GM11168 (cell line): ENCODE data around the gene PTGR3.

Experiments
- in situ Hi-C: fragments of 300-500 bp; cut with MboI; formaldehyde crosslinking; loops from one replicate; pipeline ENCODE4 v1.12.0; 2022; ENCODE audit warnings: low sequenced_read_pairs; ENCODE audit not compliant: unreplicated experiment

PTGR3 gene

DNA sequence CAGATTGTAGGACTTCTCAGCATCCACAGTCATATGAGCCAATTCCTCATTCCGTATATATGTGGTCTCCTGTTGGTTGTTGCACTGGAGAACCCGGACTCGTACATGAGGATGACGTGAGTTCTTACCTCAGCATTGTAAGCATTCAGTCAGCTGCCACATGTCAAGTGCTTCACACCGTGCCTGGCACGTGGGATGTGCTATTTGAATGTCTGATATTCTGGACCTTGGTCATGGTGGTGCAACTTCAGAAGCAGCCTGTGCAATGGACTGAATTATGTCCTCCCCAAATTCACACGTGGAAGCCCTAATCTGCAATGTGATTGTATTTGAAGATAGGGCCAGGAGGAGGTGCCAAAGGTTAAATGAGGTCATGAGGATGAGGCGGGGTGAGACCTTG lies 32.1 kb downstream of the PTGR3 start:
- in situ Hi-C loops: loop anchor here (25.0 kb wide), 1 partner anchor 515 kb away; no protein-coding TSS in a partner anchor

DNA sequence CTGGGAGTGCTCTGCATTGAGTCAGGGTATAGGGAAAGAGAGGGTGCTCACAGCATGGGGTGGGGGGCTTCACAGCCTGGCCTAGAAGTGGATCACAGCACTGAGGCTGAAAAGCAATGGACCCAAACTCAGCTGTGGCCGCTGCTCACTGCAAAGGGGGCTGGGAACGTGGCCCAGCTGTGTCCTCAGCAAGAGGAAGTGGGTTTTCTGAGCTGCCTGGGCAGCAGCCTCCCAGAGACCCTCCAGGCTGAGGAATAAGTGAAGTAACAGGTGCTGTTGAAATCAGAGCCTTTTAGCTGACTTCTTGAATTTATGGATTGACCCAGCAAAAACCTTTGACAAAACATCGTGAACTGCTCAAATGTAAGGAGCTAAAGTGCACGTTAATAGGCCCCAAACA lies 35.2 kb downstream of the PTGR3 start:
- in situ Hi-C loops: no loop called here

DNA sequence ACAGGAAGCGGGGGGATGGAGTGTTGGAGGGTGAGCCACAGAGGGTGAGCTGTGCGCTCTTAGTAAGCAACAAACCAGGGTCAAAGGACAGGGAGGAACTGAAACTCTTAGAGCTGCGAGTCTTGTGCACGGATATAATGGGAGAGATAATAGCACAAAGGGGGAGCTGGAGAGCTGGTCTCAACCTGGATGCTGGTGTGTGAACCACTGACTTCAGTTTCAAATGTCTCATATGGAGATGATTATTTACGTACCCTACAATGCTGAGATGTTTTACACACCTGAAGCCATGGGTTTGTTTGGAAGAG lies 35.9 kb downstream of the PTGR3 start:
- in situ Hi-C loops: no loop called here

DNA sequence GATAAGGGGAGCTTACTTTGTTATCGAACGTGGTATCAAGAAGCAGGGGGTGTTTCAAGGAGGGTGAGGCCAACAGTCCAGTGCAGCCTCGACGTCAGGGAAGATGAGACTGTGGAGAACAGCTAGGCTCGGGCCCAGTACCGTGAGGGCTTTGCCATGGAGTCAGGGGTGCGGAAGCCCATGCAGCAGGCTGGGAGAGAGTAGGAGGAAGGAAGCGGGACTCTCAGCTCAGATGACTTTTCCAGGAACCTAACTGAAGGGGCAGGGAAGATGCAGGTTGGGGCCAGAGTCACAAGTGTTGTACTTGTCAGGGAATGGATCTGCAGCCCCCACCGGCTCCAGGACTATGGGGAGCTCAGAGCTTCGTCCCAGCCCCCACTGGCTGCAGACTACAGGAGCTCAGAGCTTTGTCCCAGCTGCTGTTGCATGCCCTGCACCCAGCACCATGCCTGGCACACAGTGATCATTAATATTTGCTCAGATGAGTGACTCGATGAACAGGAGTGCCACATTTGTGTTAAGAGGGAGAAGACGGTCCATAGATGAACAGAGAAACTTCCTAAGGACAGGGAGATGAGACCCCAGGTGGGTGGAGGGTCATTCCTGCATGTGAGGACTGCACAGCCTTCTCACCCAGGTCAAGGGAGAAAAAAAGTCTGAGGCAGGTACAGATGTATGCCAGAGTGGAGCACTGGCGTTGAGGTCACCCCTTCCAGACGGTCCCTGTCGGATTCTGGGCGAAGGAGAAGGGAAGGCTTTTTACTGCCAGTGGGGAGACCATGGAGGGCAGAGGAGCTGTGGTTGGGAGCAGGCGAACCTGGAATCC lies 36.4 kb downstream of the PTGR3 start:
- in situ Hi-C loops: no loop called here

DNA sequence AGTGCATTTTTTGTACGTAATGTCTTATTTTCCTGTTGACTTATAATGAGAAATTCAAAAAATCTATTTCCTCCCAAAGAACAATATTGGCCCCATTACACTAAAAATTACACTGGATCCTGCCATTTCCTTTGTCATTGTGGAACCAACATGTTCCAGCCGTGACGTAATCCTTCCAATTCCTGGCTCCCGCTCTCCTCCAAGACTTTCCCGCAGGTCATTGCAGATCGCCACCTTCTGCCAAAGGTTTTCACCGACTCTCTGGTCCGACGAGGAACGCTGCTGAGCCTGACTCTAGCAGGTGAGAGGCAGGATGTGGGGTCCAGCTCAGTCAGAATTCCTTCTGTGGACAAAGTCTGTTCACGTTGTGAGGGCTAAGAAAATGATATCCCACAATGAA lies 38.0 kb downstream of the PTGR3 start:
- in situ Hi-C loops: no loop called here

DNA sequence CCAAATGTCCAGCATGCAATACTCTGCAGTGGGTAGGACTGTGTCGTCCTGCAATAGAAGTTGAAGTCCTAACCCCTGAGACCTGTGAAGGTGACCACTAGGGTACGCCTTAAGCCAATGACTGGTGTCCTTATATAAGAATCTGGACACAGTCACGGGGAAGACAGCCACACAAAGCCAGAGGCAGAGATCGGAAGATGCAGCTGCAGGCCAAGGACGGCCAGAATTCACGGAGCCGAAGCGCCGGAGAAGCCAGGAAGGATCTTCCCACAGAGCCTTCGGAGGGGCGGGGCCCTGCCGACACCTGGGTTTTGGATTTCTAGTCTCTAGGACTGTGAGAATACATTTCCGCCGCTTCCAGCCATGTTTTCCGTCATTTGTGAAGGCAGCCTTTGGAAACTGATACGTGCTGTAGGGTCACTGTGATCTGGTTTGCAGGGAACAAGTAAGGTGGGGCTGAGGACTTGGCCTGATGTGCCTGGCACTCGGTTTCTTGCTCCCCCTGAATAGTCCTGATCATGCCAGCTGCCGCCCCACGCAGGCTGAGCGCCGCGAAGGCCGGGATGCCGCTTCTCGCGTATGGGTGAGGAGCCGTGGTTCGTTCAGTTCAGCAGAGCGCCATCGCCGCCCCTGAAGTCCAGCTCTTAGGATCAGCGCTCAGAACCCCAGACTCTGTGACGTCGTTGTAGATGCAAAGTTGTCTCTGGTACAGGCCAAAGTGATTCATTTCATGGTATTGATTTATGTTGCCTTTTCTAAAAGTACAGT lies 38.7 kb downstream of the PTGR3 start:
- in situ Hi-C loops: no loop called here

DNA sequence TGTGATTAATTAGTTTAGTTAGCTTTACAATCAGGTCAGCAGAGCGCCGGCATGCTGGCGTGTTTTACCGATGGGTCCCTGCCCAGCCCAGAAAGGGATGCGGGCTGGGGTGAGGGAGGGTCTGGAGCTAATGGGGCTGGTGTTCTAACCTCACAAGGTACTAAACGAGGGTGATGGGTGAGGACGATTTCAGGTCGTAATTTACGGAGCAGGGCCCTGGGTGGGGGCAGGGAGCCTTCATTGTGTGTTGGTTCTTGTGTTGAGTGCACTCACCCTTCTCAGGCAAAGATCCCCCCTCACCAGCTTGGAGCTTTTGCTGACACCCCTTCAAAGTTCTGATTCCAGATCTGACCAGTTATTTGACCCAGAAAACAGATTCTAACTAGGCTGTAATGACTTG lies 39.5 kb downstream of the PTGR3 start:
- in situ Hi-C loops: no loop called here

DNA sequence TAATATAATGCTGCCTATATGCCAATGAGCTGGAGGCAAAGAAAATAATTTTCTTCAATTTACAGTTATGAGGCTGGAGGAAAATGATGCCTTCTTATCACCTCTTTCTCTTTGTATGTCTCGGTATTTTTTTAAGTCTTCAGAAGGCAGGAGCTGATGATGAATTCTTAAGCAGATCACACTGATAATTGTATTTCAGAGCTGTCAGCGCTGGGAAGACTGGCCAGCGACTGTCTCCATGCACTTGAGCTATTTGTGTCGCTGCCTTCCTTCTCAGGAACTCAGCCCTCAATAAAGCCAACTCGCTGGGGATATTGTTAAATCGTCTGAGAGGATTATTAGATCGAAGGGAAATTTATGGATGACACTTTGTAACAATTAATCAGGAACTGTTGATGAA lies 40.3 kb downstream of the PTGR3 start:
- in situ Hi-C loops: no loop called here

DNA sequence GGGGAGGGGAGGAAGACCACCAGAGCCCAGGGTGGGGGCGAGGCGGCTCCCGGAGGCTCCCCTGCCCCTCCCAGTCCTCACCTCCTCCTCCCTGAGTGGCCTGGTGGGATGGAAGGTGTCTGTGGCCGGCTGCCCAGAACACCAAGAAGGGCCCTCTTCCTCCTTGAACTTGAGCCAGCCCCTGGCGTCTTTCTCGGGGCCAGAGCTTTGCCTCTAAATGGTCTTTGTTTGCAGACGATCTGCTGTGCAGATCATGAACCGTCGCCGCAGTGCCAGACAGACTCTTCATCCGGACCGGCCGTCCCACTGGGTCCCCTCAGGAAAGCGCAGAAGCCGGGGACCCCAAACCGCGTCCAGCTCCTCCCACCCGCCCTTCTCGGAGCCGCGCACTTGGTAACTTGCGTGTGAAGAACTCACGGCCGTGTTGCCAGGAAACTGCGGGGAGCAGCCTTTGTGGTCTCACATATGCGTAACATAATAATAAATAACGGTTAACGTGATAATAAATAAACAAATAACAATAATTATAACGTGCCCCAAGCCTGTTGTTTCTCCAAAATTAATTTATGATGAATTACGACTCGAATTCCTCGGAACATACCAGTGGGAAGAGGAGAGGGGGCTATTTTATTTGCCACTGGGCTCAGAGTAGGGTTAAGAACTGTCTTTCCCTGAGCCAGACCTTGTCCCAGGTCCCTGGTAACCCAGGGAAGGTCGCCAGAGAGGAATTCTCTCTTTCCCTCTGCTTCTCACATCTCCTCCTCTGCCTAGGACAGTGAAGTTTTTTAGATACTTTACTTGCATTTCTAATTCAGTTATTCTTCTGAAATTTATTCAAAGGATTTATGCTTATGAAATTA lies 41.0 kb downstream of the PTGR3 start:
- in situ Hi-C loops: no loop called here

DNA sequence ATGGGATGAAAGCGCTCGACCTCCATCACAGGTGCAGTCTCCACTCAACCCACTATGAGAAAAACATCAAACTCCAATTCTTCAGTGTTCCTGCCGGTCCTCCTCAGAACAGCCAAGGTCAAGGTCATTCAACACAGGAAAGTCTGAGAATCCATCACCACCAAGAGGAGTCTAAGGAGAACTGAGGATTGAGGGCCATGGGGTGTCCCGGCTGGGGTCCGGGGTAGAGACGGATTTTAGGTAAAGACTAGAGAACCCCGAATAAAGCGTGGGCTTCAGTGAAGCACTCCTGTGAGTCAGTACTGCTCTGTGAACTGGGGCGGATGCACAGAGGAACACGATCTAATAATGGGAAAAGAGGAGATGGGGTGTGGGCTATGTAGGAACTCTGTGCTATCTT lies 41.8 kb downstream of the PTGR3 start:
- in situ Hi-C loops: no loop called here

DNA sequence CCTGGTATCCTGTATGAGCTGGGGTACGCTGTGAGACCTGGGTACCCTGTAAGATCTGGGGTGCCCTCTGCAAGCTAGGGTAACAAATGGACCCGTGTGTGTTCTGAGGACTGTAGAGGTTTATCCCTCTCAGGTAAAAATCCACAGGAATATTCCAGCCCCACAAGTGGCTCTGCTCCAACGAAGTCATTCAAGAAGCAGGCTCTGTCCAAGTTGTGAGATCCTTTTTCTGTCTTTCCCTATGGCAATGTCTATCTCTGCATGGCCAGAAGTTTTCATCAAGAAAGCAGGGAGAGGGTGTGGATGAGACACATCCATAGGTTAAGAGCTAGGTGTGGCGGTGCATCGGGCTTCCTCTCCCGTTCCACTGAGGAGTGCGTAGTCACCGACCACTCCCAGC lies 43.0 kb downstream of the PTGR3 start:
- in situ Hi-C loops: no loop called here

DNA sequence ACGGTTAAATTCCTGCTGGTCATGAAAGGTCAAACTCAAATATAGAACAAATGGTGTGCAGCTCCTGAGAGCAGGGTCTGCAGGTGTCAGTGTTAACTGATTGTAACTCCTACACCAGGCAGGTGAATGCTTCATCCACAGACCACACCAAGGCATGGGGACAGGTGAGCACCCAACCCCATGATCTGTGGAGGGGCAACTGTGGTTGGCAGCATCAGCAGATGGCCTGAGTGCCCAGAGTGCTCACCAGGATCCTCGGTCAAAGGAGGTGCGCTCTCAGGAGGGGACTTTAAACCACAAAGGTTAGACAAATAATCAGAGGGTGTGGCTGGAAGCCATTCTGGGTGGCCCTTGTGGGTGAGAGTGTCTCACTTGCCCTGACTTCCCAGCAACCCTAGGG lies 44.5 kb downstream of the PTGR3 start:
- in situ Hi-C loops: no loop called here

DNA sequence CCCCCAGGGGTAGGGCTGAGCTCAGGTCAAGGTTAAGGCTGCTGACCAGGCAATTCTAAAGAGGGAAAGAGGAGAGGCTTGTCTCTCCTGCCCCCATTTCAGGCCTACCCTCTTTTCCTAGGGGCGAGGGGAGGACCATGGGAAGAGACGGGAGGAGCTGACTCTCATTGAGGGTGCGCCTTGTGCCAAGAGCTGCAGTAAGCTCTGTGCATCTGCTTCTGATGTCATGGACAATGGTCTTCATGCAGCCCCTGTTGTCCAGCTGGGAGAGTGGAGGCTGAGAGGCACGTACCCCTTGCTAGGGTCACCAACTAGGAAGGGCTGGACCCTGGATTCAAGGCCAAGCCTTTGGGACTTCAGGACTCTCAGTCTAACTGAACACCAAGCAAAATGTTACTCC lies 45.2 kb downstream of the PTGR3 start:
- in situ Hi-C loops: no loop called here

DNA sequence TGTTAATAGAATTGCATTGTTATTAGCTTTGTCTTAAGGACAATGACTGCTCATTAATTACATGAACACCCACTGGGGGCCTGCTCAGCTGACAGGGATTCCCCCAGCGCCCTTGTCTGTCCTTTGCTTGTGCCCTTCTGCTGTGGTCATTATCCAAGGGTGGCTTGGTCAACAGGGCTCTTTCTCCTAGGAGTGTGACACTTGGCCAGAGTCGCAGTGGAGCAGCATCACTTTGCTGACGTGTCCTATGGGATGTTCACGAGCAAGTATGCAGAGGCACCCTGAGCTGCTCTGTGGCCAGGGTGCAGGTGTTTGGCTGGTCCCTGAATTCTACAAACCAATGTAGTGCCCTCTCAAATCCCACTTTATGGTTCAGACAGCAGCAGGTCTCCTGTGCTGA lies 46.0 kb downstream of the PTGR3 start:
- in situ Hi-C loops: no loop called here

DNA sequence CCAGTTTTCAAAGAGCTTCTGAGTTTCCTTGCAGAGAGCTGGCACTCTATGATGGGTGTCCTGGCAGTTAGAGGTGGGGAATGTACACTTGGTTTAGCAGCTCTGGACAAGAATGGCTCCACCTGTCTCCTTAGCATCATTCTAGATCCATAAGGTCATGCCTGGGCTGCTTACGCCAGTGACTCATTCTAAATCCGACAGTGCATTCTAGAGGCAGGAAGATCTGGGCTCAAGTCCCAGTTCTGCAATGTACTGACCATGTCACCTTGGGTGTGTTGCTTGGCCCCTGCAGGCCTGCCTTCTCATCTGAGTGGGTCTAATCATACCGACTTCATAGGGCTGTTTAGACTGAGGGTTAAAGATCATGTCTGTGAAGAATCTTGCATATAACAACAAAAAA lies 46.5 kb downstream of the PTGR3 start:
- in situ Hi-C loops: no loop called here

DNA sequence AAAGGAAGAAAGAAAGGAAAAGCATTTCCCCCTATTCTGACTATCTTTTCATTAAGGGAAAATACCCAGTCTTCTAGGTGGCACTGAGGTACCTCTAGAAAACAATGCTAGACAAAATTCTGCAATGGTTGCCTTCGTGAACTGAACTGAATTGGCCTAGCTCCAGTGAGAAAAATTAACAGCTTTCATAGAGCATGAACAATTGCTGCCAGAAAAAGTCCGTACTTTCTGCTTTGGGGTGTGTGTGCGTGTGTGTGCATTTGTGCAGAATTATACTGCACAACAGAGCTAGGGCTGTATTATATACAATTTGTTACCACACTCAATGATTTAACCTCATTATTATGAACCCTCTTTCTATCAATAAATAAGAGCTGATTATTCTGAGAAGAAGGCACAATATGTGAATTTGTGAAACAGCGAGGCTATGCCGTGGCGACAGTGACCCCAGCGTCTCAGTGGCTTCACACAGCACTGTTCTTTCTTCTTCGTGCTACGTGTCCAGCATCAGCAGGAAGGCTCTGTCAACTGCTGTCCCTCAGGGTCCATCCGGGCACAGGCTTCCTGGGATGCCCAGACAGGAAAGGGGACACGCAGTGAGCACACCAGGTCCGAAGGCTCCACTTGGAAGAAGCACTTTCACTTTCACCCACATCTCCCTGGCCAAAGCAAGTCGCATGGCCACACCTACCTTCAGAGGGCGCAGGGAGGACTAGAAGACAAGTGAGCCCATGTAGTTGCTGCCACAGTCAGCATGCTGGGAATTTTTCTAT lies 47.5 kb downstream of the PTGR3 start:
- in situ Hi-C loops: no loop called here

DNA sequence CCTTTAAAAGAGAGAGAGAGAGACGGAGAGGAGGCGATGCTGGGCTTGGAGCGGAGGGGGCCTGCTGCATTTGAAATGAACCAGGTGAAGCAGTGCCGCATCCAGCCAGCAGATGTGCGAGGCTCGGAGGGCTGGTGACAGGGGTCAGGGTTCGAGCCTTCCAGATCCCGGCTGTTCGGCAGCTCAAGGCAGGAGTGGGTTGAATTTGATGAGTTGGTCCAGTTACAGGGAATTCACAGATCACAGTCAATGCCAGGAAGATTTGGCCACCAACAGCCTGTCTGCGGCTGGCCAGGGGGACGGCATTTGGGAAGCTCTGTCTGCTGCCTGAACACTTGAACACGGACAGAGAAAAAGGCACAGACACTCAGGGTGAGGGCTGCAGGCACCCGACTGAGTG lies 48.6 kb downstream of the PTGR3 start:
- in situ Hi-C loops: no loop called here

DNA sequence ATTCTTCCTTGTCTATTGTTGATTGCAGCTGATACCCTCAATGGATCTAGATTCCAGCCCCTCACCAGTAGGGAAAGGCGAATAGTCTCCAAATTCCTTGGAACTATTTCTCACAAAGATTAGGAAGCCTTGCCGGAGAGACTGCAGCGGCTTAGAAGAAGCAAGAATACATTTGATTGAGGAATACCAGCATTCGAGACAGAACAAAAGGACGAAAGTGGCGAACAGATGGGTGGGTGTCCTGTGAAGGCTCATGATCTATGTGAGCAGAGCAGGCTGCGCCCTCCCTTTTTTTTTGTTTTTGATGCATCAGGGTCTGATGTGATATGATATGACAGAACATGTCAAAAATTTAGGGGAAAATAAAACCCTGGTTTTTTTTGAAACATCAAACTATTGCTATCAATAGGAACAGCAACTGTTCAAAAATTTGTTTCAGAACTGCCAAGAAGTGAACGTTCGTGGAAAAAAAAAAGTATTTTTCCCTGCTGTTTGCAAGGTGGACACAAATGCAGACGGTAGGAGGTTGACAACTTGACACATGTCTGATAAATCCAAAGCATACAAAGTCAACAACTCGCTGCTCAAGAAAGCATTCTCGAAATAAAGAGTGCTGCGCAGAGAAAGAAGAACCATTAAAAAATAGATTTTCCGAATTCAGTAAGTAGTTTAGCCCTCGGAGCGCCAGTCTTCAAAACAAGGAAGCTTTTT lies 49.1 kb downstream of the PTGR3 start:
- in situ Hi-C loops: no loop called here

DNA sequence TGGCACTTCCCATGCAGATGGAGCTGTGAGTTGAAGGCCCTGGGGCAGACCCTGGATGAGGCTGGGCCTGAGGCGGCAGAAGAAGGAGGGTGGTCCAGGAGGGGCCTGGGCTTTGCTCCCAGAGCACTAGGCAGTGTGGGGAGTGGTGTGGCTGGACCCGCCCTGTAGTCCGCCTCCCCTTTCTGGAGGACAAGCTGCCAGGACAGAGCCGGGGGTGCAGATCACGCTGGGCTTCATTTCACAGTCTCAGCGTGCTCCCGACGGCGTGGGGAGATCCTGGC lies 49.8 kb downstream of the PTGR3 start:
- in situ Hi-C loops: no loop called here
